Stimulated activated CD8-positive, alpha-beta memory T cell treated with anti-CD3 and anti-CD28 coated beads, Interleukin-12 subunit alpha, Interleukin-12 subunit beta, amount 100 ng/mL, for 24 hours (primary cell): Measurements from ENCODE around the gene LONRF2.

Experiments used
- DNase-seq: peaks from one replicate; pipeline ENCODE4 v3.0.0-alpha.2; 2020; ENCODE audit errors: extremely low read depth

The LONRF2 gene

DNA sequence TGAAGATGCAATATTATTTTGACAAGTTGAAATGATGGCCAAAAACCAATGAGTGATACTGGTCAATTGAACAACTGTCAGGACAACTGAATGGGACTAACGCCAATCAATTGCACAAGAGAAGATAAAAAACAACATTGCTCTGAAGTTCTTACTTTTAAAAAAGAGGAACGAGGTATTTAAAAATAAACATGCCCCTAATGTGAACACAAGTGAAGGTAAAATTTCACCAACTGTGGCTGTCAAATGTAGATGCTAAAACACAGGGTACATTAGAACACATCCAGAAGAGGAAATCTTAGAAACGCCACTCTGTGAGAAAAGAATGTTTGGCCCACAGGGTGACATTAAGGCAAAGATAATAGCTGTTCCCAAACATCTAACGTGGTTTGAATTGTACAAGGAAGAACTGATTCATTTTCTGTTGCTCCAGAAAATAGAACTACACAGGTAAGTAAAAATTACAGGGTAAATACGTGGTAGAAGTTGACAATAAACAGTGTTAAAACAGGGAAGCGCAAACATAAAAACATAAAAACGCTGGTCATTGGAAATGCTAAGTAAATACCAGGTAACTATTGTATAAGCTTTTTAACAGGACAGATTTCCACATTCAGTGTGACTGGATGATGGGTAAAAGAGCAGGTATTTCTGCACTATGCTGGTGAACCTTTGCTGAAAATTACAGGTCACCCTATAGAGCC, 20.3 kb downstream of the LONRF2 start:
- DNase-seq, result no peak

DNA sequence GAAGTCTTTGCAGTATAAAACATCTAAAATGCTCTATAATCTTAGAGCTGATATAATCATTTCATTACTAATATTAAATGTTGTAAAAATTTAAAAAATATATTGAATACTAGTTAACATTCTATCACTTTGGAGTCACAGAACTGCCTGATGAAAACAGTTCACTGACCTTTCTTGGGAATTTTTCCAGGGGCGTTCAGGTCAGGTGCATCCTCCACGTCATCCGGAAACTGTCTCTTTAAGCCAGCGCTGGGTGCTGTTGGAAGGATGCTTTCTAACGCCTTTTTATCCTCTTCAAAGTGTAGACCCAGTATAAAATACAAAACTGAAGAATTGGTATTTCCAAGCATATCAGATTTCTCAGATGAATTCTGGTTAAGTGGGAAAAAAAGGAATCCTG, 22.8 kb downstream of the LONRF2 start:
- no peak for DNase-seq

DNA sequence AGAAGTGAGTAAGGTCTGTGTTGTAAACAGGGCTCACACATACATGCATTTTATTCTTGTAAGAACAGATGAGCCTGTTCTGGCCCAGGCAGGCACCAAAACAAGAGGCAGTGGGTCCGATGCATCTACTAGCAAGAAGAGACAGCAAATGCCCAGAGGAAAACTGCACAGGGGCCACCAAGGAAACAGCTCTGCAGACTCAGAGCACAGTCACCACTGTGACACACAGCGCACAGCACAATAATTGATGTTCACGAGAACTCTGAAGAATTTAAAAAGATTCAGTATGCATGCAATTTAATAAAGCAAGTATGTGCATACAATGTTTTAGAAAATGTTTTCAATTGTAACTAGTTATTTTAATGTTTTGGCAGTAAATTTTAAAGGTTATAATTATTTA, 24.8 kb downstream of the LONRF2 start:
- DNase-seq, result no peak

DNA sequence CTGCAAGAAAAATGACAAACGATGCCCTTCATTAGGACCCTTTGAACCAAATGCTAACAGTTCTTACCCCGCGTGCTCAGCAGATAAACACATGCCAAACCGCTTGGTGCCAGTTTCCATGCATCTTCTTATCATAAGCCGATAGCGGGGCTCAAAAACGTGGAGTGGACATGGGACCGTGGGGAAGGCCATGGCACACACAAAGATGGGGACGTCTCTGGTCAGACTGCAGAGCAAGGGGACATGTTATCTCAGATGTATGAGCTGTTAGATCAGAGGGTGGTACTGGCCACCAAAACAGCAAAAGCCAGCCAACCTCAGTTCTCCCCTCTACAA, 28.2 kb downstream of the LONRF2 start:
- no peak for DNase-seq

DNA sequence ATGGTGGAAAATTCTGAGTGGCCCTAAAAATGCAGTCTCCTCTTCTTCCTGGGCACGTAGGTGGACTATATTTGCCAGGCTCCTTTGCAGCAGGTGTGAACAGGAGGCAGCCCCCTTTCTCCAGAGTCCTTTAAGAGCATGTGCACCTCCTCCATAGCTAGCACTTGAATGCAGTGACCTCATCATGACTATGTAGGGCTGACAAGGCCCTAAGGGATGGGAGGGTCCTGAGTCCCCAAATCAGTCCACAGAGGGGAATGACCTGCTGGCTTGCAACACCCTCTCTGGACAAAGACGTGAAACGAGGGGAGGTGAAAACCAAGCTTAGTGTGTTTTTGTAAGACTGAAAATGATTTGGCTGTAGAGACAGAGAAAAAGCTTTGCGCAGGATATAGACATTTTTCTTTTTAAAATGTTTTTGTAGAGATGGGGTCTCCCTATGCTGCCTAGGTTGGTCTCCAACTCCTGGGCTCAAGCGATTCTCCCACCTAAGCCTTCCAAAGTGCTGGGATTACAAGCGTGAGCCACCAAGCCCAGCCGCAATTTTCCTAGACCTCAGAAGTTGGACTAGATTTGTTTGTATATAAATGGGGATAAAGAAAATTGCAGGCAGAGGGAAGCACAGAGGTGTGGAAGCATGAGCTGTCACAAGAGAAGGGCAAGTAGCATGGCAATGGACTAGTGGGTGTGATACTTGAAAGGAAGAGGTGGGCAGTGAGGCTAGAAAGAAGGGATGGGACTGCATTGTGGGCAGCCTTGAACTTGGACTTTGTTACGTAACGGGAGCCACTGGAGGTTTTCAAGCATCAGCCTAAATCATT, 28.8 kb downstream of the LONRF2 start:
- no peak for DNase-seq

DNA sequence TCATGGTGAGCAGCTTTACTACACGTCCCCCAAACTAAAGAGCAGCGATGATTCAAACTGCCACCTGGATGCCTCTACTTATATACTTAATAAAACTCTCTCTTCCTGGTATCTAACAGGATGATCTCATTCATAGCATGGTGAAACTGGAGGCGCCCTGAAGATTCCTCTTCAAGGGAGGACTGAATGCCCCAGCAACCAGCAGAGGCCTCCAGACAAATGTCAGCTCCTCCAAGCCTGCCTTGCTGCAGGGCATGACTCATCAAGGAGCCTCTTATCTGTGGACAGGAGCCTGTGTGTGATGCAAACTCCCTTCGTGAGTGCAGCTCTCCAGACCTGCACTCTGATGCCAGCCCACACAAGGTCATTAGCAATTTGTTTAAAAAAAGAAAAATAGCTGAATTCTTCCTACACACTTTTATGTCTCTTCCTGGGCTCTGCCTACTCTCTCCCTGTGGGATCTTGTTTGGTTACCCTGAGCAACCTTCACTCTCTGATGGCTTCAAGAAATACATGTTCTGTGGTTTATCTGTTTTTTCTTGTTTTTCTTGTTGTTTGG, 30.2 kb downstream of the LONRF2 start:
- no peak for DNase-seq

DNA sequence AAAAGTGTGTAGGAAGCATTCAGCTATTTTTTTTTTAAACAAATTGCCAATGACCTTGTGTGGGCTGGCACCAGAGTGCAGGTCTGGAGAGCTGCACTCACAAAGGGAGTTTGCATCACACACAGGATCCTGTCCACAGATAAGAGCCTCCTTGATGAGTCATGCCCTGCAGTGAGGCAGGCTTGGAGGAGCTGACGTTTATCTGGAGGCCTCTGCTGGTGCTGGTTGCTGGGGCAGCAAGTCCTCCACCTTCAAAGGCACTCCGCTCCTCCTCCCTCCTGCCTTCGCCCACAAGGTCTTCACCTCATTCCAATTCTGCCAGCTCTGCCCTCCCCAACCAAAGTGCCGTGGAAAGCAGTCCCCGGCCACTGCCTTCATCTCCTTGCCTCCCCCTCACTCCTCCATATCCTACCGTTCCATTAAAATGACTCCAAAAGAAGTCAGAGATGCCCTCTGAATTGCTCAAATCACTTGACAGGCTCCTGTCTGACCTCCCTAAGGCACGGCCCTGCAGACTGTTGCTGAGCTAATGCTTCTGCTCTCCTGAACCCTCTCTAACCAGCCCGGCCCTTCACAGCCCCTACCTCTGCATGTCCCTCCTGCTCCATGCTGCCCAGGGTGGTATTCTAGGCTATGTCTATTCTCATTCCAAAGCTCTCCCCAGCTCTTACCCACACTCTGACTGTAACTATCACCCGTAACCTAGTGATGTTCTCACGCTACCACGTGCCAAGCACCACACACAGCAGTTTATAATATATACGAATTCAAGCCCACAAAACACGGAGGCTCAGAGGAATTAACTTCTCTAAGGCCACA, 30.9 kb downstream of the LONRF2 start:
- DNase-seq, result peak; percentile 25

DNA sequence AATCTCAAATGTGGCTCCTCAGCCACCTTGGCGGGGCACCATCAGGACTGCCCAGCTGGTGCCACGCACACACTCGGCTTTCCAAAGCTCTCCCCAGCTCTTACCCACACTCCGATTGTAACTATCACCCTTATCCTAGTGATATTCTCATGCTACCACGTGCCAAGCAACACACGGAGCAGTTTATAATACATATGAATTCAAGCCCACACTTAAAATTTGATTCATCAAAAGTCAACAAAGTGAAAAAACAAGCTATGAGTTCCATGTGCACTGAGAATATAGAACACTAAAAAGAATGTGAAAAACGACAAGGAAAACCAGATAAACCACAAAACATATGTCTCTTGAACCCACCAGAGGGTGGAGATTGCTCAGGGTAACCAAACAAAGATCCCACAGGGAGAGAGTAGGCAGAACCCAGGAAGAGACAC, 31.6 kb downstream of the LONRF2 start:
- DNase-seq, result no peak

DNA sequence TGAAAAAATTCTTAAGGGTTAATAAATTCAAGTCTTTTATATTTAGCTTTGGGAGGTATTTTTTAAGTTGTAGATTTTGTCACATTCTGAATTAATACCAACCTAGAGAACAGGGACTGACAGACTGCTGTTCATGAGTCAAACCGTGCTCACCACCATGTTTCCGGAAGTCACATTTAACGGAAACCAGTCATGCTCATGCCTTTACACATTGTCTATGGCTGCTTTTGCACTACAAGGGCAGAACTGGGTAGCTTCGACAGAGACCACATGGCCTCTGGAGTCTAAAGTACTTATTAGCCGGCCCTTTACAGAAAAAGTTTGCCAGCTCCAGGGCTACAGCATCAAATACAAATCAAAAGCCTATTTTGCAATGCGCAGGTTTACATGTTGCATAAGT, 33.3 kb downstream of the LONRF2 start:
- DNase-seq, result no peak

DNA sequence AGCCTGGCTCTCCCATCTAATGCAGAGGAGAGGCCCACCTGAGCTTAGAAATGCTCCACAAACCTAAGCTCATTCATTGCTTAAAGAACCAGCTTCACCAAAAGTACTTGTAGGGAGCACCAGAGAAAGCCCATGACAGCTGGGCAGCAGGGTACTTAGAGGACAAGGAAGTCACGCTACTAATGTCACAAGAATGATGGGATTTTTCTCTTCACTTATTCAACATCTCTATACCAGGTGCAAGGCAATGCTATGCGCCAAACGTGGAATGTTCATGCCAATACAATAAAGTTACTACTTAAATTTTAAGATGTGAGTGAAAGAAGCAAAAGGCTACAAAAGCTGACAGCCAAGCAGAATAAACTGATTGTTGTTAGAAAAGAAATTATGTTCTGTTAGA, 36.0 kb downstream of the LONRF2 start:
- DNase-seq, result no peak

DNA sequence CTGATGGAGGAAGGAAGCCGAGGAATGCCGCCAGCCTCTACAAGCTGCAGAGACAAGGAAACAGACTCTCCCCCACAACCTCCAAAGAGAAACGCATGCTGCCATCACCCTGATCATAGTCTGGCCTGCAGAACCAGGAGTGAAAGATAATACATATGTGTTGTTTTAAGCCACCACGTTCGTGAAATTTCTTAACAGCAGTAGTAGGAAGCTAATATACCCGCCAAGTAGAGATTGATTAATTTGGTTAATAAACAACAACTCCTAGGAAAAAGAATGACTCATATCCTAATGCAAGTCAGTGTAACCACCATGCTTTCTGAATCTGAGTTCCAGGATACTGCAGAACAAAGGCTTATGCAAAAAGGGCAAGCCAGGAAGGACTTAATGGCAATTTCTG, 36.6 kb downstream of the LONRF2 start:
- no peak for DNase-seq

DNA sequence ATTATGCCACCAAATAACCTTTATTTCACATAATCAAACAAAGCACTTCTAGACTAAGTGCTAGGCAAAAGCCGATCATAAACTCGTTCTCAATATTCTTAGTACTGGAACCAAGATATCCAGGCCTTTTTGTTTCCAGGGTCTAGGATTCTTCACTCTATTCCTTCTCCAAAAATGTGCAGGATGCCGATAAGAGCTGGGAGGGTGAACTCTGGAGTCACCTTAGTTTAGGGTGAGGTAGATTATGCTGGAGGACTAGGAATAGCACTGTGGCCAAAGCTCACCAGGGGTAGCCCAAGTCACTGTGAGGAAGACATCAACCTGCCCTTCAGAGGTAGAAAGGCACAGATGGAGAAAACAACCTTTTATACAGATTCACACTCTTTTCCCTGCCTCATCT, 37.3 kb downstream of the LONRF2 start:
- DNase-seq, result no peak

DNA sequence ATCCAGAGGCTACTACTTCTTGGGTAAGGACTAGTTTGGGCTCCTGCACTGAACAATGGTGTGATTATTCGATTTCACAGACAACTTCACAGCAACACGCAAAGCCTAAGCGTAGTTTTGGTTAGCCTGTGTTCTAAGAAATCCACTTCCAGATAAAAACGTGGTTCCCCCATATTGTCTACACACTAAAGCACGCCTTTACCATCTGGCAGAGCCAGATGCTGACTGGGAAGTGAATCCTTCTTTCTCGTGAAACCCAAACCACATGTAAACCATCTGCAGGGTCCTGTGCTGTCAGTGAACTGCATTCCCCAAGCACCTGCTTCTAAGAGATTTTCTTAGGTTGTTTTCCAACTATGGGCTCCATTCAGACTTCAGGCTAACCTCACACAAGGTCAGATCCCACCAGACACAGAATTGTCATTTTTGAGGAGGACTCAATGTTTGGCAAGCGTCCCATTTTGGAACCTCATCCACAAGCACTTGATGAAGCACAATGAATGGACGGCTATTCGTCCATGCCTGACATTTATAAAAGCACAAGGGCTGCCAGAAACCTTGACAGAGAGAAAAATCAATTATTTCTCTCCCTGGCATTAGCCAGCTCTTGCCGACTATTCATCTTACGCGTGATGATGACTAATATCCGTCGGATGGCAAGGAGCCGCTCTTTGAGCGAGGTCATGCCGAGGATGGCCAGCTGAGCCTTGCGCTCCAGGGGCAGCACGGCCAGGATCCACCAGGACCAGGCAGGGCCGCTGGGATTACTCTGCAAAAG, 38.4 kb downstream of the LONRF2 start:
- no peak for DNase-seq

DNA sequence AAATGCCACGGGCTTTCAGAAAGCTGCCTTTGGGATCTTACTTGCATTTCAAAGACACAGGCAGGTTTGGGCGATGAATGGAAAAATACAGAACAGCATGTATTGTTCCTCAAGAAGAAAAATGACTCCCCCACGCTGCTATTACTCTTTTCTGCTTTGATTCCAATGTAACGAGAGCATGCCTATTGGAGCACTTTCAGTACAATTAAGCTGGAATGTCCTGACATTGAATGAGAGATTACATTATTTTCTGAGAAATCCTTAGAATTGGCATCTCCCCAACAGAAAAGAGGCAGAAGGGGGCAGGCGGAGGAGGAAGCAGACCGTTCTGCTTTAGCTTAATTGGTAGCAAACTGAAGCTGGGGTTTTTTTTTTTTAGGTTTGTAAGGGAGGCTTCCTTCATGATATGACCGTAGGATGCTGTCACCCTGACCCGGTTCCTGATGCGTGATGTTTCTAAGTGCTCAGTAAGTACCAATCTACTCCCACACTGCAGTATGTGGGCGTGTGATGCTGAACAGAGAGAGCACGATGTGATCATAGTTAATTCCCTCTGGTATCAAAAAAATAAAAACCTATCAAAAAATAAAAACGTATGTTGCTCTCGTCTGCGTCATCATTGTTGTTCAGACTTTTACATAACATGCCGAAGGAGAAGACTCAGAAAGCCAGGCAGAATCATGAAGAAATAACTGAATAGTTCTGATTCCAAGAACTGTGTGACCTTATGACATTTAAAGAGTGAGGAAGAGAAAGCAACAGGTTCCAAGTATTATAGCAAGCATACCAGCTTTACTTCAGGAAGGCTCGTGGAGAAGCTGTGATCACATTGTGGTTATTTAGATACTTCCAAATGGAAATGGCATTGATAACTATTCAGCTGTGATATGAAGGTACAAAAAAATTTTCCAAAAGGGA, 40.5 kb downstream of the LONRF2 start:
- no peak for DNase-seq

DNA sequence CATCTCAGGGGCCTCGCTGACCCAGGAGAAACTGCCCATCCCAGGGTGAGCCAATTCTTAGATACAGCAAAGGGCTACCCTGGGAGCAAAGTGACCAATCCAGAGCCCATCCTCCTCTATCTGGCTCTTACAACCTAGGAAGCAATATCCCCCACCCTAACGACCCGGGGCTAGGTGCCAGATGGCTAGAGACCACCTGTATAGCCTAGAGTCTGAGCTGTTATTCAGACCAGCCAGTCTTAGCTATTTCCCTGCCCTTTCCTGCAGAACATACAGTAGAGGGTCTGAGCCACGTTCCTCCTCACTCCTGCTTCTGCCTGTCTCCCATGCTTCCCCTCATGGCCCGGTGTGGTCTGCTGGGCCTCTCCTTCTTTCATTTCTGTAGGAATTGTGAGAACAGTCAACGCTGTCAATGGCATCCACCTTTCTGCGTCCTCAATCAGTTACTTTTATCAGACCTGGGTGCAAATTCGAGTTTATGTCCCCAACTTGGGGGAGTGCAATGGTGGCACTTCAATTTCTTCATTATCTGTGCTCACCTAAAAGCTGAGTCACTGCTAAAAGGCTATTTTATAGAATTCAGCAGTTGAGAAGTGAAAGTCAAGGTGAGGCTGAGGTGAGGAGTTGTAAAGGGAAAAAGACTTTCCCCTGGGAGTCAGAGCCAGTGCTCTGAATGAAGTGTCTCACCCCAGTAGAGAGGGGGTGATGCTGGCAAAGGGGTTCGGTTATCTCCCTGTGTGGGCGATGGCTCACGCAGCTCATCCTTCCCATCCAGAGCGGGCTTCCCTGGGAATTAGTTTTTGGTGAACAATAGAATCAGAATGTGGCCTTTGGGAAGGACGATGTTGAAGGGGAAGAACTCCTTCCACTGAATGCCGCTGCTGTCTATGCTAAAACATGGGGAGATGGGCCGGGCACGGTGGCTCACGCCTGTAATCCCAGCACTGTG, 42.4 kb downstream of the LONRF2 start:
- no peak for DNase-seq

DNA sequence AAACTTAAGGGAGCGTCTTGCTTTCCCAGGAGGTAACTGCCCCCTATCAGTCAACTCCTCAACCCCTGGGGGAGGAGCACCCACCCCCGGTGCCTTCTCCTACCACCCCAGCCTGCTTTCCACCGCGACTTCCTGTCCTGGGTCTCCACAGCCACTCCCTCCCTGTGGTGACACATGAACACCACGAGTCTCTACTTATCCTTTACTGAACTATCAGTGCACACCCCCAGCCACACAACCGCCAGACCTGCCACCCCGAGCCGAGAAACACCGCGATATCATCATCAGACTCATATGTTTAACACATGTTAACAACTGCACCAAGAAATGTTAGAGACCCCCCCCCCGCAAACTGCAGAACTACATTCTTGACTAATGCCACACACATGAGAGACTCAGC, 43.3 kb downstream of the LONRF2 start:
- DNase-seq, result no peak

DNA sequence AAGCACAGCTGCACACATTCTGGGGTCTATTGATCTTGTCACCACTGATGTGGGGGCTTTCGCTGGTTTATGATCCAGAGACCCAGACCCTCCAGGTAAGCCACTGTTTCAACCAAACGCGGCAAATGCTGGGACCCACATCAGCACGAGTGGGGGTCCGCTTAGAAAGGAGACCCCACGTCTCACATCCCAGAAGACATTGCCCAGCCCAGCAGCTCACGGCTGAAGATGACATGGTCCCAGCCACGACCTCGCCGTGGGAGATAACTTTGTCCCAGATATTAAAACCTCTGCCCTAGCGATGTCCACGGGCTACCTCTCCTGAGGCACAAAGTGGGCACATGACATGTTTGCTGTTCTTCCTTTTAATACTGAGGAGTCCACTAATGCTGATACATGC, 43.8 kb downstream of the LONRF2 start:
- DNase-seq, result no peak

DNA sequence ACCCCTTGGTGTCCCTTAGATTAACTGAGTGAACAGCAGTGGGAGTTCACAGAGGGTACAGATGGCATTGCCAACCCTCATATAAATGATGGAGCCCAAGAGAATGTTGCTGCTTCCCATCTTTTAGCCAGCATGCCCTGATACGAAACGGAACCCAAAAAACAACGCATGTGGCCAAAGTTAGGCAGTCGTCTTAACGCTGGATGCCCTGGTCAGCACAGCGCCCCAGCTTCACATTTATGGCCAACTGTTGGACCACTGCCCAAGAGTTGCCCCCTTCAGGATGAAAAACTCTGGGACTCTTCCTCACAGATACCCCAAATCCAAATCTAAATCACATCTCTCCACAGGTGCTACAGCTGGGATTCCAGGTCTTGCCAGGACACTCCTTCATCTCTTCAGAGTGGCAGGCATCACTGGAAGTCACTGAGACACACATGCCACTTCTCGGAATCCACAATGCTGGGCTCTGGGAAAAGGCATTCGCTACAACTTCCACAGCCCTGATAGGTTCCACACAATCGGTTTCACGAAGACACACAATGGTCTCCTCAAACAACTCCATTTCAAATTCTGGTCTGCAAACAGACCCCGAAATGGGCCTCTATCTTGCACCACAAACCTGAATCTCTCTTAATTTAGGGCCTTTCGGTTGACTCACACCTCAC, 44.6 kb downstream of the LONRF2 start:
- no peak for DNase-seq

DNA sequence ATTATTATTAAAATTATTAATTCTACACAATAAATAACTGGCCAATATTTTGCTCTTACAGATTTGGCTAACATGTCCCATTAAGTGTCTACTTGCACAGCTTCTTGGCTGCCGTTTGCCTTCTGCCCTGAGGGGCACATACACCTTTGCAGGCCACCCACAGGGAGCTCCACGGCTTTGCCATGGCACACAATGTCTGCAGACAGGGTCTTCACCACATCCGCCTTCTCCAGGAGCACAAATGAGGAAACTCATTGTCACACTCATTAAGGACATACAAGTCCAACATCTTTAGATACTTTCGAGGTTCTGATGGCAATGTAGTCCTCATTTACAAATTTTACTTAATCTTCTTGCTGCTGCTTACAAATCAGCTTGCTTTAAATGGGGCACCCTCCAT, 45.6 kb downstream of the LONRF2 start:
- no peak for DNase-seq
